SH-SY5Y (cell line): ENCODE measurements around the gene PCSK2.

Experiments
- GATA2 ChIP-seq: IDR thresholded peaks from 2 replicates; pipeline ENCODE4 v1.6.1; 2011; ENCODE audit warnings: mild to moderate bottlenecking, low read depth, low read length
- GATA3 ChIP-seq: IDR thresholded peaks from 2 replicates; pipeline ENCODE4 v1.6.1; 2011; ENCODE audit warnings: low read depth, mild to moderate bottlenecking, low read length, moderate library complexity

DNA sequence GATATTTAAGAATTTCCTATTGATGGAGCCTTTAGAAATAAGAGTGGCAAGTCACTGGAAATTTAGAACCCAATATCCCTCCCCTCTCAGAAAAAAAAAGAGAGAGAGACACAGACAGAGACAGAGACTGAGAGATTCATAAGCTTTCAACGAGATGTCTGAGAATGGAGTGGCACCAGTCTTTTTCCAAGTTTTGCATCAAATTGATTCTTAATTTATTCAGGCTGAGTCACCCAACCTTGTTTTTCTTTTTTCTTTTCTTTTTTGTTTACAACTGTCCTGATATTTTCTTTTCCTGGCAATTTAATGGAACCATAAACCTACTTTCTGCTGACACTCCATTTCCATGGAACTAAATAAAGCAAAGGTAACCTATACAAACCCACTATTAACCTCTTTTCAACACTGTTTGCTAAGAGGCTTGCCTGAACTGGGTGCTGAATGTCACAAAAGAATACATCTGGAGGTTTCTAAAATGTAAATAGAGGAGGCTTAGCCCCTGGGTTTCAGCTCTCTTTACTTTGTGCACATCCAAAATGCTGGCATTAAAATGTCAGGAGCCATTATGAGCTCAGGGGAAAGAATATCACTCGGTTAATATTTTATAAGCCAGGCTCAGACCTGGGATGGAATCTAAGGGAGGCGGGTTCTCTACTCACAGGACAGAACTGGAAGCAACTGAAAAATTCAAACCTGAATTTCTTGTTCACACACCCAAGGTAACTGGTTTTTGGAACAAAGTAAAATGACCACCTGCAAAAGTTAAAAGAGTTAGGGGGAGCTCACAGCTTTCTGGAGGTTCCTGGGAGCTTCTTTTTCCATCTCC lies 203.5 kb downstream of the PCSK2 start:
- no peak for TF ChIP-seq GATA3
- TF ChIP-seq GATA2, result no peak
